CD4-positive, alpha-beta T cell treated with Interferon alpha-2 for 1 hour (primary cell): ENCODE results near the gene CKAP4.
"Not testable (repeated sequence)": the region's sequence is repeated elsewhere in the genome, so short reads cannot be mapped to it uniquely, and the experiment has no call there.

Experiments
- DNase-seq, 2 donors: peaks; one replicate each; pipeline ENCODE4 v3.0.0-alpha.2; 2020 to 2022

CKAP4 gene, protein sequence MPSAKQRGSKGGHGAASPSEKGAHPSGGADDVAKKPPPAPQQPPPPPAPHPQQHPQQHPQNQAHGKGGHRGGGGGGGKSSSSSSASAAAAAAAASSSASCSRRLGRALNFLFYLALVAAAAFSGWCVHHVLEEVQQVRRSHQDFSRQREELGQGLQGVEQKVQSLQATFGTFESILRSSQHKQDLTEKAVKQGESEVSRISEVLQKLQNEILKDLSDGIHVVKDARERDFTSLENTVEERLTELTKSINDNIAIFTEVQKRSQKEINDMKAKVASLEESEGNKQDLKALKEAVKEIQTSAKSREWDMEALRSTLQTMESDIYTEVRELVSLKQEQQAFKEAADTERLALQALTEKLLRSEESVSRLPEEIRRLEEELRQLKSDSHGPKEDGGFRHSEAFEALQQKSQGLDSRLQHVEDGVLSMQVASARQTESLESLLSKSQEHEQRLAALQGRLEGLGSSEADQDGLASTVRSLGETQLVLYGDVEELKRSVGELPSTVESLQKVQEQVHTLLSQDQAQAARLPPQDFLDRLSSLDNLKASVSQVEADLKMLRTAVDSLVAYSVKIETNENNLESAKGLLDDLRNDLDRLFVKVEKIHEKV

DNA sequence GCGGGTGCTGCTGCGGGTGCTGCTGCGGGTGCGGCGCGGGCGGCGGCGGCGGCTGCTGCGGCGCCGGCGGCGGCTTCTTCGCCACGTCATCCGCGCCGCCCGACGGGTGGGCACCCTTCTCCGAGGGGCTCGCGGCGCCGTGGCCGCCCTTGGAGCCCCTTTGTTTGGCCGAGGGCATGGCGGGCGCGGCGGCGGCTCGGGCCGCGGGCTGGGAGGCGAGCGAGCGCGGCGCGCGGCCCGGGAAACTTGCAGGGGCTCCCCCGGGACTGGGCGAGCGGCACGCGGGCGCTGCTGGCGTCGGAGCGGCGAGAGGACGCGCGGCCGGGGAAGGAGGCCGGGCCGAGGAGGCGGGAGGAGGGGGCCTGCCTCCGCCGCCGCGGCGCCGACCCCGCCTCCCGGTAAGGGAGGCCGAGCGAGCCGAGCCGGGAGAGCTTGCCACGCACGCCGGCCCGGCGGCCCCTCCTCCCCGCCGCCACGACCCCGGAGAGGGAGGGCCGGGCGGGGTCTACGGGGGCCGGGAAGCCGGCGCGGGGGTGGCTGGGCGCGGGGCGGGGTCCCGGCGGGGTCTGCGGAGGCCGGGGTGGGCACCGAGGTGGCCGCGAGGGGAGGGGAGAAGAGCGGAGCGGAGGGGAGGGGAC lies at the start of gene CKAP4:
CKAP4 (minus strand) TSS at position 347 of the 638 bp plus-strand sequence; CDS start at position 178, 169 bp downstream.
- DNase-seq, result peak; percentile 56 to 68

DNA sequence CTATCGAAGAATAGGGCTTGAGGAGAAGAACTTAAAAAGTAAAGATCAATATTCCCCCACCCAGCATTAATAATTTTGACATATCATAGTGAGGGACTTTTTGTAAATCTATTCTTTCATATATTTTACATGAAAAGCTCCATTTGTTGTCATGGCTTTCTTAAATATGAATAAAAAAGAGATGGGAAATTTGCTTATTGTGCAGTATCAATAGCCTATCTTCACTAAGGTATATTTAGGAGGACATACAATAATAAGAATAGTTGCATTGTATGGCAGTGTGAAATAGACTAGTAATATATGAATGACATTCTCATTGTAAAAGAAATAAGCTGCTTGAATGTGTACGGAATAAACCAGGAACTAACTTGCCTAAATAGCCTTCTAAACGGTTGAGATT lies 49.3 kb upstream of the CKAP4 start:
- no peak for DNase-seq

DNA sequence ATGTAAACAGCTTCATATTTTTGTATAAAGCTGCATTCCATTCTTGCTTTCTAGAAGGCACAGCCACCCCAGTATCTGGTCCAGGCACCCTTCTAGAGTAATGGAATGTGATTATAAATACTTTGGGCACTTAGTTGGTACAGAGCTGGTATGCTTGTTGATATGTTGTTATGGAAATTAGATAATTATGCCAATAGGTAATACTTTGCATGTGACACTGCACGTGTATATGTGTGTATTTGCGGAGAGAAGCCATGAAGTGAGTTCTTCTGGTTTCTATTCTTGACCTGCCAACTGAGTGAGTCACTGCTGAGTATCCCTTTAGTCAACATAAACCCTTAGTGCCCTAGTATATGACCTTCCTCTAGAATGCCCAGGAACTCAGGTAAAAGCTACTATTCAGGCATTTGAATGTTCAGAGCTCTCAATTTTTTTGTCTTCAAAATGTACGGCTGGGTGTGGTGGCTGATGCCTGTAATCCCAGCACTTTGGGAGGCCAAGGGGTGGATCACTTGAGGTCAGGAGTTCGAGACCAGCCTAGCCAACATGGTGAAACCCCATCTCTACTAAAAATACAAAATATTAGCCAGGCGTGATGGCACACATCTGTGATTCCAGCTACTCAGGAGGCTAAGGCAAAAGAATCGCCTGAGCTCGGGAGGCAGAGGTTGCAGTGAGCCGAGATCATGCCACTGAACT lies 48.5 kb upstream of the CKAP4 start:
- DNase-seq, result no peak

DNA sequence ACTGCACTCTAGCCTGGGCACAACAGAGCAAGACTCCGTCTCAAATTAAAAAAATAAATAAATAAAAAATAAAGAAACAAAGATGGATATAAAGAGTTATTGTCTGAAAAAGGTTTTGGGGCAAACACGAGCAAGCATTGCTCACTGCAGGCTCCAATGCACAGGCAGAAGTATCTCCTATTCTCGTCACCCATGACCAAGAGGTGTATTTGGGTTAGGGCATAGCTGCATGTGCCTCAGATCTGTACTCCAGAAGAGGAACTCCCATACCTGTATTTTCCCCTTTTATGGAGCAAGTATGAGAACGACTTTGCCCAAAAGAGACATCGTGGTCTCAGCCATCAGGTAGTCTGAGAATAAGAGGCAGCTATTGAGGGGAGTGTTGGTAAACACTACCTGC lies 44.5 kb upstream of the CKAP4 start:
- no peak for DNase-seq

DNA sequence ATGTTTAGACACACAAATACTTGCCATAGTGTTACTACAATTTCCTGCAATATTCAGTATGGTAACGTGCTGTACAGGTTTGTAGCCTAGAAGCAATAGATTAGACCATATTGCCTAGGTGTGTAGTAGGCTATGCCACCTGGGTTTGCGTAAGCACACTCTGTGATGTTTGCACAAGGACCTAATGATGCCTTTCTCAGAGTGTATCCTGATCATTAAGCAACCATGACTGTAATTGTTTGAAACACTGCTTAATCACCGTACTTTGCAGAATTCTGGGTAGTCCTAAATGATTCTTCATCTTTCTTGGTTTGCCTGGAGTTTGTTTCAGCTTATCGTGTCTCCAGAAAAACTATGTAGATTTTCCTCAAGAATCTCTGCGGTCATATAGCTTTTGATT lies 43.5 kb upstream of the CKAP4 start:
- no peak for DNase-seq

DNA sequence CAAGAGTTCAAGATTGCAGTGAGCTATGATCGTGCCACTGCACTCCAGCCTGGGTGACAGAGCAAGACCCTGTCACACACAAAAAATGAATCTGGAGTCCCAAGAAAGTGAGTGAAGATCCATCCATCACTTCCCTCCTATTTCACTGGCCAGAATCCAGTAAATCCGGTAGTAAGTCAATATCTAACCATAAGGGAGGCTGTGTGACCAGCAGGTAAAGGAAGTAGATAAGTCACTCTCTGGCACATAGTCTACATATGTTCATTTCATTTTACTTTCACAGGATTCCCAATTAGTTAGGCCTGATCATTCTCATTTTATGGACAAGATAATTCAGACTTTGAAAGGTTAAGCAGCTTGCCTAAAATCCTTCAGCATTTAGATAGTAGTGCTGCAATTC lies 42.8 kb upstream of the CKAP4 start:
- DNase-seq, result no peak

DNA sequence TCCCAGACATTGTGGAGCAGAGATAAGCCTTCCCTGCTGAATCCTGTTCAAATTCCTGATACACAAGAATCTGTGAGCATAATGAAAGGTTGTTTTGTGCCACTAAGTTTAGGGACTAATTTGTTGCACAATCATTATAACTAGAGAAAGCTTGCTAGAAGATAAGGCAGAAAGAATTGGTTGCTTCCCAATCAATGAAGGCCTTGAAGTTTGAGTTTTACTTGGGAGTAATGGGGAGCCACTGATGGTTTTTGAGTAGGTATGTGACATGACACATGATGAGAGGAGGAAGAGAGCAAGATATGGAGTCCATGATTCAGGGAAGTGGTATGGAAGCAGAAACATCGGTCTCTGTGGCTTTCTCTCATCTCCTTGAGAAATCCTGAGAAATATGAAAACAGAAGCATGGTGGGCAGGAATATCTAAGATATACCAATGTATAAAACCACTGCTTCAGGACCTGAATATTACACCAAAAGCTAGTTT lies 41.4 kb upstream of the CKAP4 start:
- DNase-seq, result no peak

DNA sequence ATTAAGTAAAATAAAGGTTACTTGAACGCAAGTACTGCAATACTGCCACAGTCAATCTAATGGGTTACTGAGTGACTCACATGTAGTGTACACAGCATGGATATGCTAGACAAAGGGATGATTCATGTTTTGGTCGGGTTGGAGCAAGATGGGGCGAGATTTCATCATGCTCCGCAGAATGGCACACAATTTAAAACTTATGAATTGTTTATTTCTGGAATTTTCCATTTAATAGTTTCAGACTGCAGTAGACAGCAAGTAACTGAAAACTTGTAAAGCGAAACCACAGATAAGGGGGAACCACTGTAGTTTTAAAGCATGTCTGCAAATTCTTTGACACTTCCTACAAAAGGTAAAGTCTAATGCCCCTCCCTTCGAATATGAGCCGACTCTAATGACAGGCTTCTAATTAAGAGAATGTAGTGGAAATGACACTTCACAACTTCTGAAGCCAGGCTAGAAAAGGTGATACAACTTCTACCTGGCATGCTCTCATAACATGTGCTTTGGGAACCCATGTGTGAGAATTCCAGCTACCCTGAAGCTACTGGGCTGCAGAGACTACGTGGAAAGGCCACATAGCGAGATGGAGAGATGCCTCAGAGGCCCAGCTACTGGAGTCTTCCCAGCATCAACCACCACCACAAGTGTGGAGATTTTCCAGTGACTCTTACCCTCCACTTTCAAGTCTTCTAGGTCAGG lies 40.8 kb upstream of the CKAP4 start:
- DNase-seq, result no peak

DNA sequence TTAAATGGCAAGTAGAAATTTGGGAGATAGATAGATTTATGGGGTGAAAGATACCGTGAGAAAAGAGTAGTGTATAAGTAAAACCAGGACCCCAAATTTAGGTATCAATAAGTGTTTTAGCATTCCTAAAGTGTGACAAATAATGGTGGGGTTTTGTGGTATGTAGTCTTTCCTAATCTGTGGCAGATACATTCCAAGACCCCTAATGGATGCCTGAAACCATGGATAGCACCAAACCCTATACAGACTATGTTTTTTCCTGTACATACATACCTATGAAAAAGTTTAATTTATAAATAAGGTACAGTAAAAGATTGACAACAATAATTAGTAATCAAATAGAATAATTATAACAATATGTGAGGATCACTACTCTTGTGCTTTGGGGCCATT lies 40.3 kb upstream of the CKAP4 start:
- DNase-seq, result no peak

DNA sequence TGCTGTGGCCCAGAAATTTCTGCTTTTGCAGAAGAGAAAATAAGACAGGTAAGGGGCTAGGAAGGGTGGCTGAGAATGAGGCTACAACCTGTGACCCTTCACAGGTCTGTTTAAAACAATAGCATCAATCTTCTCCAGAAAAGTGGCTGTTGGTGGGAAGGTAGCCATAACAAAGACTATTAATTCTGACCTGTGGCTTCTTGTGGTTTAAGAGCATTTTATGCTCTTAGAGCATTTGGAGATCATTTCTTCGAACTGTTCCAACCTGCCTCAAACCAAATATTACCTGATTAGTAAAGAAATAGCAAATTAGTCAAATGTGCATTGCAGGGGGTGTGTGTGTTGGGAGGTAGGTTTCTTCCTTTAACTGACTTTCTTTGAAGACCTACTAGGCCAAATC lies 39.5 kb upstream of the CKAP4 start:
- no peak for DNase-seq

DNA sequence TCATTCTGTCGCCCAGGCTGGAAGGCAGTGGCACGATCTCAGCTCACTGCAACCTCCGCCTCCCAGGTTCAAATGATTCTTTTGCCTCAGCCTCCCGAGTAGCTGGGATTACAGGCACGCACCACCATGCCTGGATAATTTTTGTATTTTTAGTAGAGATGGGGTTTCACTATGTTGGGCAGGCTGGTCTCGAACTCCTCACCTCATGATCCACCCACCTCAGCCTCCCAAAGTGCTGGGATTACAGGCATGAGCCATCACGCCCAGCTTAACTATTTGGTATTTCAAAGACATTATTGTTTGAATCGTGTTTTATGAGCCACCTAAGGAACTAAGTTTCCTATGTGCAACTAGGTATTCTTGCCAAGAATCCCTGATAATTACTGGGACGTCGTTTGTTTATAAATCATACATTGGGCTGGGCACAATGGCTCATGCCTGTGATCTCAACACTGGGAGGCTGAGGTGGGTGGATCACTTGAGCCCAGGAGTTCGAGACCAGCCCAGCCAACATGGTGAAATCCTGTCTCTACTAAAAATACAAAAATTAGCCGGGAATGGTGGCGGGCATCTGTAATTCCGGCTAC lies 38.8 kb upstream of the CKAP4 start:
- DNase-seq, result not testable (repeated sequence)

DNA sequence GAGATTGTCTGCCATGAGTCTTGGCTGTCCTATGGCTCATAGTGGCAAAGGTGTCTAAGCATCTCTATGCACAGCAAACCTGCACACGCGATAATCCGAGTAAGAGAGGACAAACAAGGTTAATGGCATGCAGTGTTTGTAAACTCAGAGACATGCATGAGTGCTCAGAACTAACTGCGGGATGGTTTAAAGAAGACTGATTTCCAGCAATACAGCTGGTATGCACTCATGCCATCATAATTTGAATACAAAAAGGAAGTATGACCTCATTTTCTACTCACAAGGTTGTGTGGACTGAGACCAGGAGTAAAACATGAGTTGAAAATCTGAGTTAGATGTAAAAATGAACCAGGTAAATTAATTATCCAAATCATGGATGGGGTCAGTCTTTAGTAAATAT lies 38.2 kb upstream of the CKAP4 start:
- DNase-seq, result no peak

DNA sequence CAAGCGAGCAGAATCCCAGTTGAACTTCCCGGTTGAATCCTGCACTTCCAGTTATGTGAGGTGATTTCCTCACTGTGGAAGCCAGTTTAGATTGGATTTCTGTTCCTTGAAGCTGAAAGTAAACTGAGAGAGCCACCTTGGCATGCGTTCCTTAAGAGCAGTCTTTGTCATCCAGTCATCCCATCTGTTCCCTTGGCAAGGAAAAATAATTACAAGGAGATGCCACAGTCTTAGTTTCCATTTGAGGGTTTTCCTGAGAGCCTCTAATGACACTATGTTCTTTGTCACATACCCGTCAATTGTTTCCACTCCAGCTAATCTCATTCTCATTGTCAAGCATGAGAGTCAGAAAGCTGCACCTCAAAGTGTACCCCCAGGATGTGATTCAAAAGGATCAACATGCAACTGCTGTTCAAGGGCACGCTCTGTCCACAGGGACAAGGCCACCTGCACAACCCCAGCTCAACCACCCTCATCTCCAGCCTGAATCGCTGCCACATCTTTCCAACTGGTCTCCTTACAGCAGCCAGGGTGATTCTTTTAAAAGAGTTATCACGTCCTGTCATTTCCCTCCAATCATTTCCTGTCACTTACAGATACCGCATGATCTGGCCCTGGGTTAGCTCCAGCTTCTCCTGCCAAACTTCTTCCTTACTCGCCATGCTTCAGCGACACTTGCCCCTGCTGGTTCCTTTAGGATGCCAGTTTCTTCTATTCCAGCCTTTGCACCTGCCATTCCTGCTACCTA lies 36.7 kb upstream of the CKAP4 start:
- DNase-seq, result no peak

DNA sequence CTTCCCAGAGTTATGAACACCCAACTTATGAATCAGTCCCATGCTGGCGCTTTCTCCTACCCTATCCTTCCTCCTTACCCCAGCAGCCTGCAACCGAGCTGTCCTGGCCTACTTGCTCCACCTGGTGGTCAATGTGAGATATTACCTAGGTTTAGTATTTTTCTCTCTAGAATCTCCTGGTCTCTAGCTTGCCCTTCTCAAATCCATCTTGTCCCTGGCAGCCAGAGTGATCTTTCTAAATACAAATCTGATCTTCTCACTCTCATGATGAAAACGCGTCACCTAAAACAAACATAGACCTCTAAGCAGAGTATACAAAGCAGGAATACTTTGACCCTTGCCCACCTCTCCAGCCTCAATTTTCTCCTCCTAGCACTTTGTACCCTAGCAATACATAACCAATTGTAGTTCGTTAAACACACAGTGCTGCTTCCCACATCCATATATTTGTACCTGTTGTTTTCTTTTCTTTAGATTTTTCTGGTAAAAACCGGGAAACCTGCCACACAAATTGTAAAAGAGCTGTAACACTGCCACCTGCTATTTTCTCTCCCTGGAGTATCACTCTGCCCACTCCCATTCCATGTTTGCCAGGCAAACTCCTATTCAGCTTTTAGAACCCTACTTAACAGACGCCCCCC lies 34.8 kb upstream of the CKAP4 start:
- DNase-seq, result peak; percentile 55 to 70

DNA sequence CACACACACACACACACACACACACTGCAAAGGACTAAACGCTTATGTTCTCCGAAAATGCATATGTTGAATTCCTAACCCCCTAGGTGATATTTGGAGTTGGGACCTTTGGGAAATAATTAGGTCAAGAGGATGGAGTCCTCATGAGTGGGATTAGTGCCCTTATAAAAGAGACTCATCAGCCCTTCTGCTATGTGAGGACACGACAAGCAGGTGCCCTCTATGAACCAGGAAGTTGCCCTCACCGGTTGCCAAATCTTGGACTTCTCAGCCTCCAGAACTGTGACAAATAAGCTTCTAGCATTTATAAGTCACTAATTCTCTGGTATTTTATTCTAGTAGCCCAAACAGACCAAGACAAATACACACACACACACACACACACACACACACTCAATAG lies 34.0 kb upstream of the CKAP4 start:
- DNase-seq, result peak in 1 of 2 donors; percentile 24

DNA sequence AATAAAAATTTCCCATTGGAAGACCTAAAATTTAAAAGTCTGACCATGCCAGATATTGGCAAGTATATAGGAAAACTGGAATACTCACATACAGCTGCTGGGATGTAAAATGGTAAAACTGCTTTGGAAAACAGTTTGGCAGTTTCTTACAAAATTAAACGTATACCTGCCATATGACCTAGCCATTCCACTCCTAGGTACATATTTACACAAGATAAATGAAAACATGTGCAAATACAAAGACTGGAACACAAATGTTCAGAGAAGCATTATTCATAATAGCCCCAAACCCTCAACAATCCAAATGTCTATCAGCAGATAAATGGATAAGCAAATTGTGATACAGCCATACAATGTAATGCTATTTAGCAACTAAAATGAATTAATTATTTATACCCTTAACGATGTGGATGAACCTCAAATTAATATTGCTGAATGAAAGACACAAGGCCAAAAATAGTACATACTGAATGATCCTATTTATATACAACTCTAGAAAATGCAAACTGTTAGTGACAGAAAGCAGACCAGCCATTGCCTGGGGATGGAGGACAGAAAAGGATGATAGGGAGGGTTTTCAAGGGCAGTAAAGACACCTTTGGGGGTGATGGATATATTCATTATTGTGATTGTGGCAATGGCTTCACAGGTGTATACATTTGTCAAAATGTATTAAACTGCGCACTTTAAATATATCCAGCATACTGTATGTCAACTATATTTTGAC lies 33.4 kb upstream of the CKAP4 start:
- DNase-seq, result no peak

DNA sequence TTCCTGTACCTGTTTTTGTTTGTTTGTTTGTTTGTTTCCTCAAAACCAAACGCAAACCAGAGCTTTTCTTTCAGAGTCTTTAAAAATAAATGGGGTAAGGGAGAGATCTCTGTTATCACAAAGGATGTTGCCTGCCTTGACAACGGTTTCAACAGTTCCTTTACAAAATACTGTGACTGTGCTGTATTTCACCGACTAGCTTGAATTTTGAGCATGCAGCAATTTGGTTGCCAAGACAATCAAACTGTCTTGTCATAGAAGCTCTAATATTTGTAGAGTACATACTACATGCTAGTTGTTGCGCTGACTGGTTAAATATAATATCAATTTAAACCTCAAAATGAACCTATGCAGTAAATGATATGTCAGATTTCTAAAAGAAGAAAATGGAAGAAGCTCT lies 32.3 kb upstream of the CKAP4 start:
- DNase-seq, result no peak

DNA sequence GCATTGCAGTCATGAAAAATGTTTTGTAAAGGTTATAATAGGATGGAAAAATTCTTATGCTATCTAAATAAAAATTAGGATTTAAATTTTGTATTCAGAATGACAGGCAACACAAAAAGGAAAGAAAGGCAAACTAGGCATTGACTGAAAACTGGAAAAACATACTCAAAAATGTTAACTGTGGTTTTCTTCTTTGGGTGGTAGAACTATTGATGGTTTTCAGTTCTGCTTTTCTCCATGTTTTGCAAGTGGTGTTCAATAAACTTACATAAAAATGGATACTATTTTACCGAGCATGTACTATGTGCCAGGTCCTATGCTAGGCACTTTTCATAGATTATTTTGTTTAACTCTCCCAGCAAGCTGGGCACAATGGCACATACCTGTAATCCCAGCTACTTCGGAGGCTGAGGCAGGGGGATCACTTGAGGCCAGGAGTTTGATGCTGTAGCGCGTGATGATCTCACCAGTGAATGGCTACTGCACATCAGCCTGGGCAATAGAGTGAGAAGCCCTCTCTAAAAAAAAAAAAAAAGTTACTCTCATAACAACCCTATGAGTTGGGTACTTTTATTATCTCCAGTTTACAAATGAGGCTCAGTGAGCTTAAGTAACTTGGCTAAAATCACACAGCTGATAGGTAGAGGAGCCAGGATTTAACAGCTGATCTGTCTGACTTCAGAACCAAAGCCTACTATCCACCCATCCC lies 28.4 kb upstream of the CKAP4 start:
- DNase-seq, result no peak

DNA sequence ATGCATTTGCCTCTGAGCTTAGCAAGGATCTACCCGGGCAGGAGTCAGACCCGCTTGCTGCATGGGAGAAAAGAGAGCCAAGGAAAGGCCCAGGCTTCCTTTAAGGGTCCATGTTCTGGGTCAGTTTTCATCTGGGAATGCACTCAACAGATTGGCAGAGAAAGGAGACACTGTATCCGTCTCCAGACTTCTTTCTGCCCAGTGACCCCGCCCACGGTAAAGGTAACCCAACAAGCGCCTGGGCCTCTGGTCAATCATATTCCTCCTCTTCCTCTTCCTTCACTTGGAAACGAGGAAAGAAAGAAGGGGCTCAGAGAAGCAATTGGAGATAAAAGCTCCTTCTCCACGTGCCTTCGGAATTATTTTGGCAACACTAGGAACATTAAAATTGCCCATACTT lies 27.6 kb upstream of the CKAP4 start:
- no peak for DNase-seq
